Measurements from ENCODE around the gene EI24. TPM values are rescaled to one million over a fixed set of nuclear protein-coding genes. Genes with fewer than 3 reads are reported as not detected.

EI24 gene
- polyA plus RNA-seq, 3 donors = 17.2 to 46.9 (median 44.7) TPM

DNA sequence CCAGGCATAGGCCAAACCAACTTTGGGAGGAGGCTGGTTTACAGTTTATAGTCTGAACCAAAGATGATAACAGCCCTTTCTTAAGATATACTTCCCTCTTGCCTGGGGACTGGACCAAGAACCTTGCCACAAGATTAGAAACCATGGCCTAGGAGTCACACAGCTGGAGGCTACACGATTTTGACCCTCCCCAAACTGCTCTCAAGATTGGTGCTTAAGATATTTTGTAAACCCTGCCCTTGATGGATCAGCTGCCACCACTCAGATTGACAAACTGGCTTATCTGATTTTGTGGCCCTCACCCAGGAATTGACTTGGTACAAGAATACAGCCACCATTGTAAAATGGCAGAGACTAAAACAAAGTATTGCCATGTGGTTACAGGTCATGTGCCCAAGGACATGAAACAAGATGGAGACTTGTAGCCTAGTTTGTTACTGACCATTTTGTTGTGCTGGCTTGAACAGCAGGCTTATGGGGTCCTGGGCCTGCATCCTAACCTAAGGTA lies 17.4 kb upstream of the EI24 start:
- H3K9ac ChIP-seq (ENCODE audit: insufficient read depth, low read length, poor library complexity, severe bottlenecking) = no peak overlapping the region
- Mint-ChIP-seq H3K27ac (no peak overlapping the region), H3K4me3 (no peak overlapping the region), H3K9me3 (peaks cover 32 to 64% (median 59%) of the 10 kb centered on the region in 7 donors), H3K36me3 (no peaks in the 10 kb centered on the region), H3K27me3 (ENCODE audit: low read depth in 3 of 3) (peaks cover 0 to 3% (median 2%) of the 10 kb centered on the region in 3 donors), H3K4me1 (no peaks in the 10 kb centered on the region)
- intact Hi-C loops (cut with micrococcal nuclease) = no loop called here
- no peak overlapping the region for H2AFZ ChIP-seq (ENCODE audit: insufficient read depth, low read depth, low read length, poor library complexity, severe bottlenecking)
- H3K36me3 ChIP-seq (replicated peaks in 1 of 2; ENCODE audit: control insufficient read depth in 1 of 2, insufficient read depth in 2 of 2, low read length in 2 of 2) = no peaks in the 10 kb centered on the region
- no CpG with 5 or more reads among the region's 1 CpG for WGBS (ENCODE audit: insufficient coverage)
- peaks cover 47 to 58% of the 10 kb centered on the region in 2 donors for H3K9me3 ChIP-seq (replicated peaks in 1 of 2; ENCODE audit: control insufficient read depth in 1 of 2, insufficient read depth in 1 of 2, low read length in 2 of 2)
- H3K79me2 ChIP-seq (ENCODE audit: insufficient read depth, low read length) = no peaks in the 10 kb centered on the region
- no peak overlapping the region for H3K4me2 ChIP-seq (replicated peaks; ENCODE audit: extremely low read depth, low read length, poor library complexity, severe bottlenecking)
- no peaks in the 10 kb centered on the region for H3K27me3 ChIP-seq (ENCODE audit: control insufficient read depth in 2 of 2, insufficient read depth in 2 of 2, low read length in 2 of 2)
- DNase-seq = no peak
- TF ChIP-seq, protein P1, sequence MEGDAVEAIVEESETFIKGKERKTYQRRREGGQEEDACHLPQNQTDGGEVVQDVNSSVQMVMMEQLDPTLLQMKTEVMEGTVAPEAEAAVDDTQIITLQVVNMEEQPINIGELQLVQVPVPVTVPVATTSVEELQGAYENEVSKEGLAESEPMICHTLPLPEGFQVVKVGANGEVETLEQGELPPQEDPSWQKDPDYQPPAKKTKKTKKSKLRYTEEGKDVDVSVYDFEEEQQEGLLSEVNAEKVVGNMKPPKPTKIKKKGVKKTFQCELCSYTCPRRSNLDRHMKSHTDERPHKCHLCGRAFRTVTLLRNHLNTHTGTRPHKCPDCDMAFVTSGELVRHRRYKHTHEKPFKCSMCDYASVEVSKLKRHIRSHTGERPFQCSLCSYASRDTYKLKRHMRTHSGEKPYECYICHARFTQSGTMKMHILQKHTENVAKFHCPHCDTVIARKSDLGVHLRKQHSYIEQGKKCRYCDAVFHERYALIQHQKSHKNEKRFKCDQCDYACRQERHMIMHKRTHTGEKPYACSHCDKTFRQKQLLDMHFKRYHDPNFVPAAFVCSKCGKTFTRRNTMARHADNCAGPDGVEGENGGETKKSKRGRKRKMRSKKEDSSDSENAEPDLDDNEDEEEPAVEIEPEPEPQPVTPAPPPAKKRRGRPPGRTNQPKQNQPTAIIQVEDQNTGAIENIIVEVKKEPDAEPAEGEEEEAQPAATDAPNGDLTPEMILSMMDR (IDR thresholded peaks at IDR 0.05) = no peak
- no peaks in the 10 kb centered on the region for H4K20me1 ChIP-seq (ENCODE audit: insufficient read depth, low read length)
- H3K4me1 ChIP-seq (ENCODE audit: control insufficient read depth in 1 of 2, insufficient read depth in 2 of 2, low read length in 2 of 2) = no peaks in the 10 kb centered on the region
- no peak overlapping the region for H3K27ac ChIP-seq (ENCODE audit: low read depth in 1 of 2, low read length in 2 of 2)
- no peak overlapping the region for H3K4me3 ChIP-seq (replicated peaks in 1 of 3; ENCODE audit: low read depth in 2 of 3, low read length in 3 of 3)

DNA sequence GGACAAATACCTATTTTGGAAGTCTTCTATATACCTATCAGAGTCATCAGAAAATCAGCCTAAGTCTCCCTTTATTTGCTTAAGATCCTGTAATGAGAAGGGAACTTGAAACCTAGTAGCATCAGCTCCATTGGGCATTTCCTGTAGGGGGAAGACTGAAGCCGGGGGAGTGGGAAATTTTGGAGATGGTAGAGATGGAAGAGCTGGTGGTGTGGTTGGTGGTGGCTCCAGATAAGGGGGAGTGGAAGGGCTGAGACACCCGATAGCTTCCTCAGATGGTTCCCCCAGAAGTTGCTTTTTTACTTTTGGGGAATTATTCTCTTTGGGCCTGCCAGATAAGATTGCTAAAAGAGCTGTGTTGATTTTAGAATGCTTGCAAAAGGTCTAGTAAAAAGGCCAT lies 16.4 kb upstream of the EI24 start:
- H3K27ac ChIP-seq (ENCODE audit: low read depth in 1 of 2, low read length in 2 of 2) = no peak overlapping the region
- H3K4me1 Mint-ChIP-seq = no peaks in the 10 kb centered on the region
- no peaks in the 10 kb centered on the region for H3K36me3 Mint-ChIP-seq
- DNase-seq = no peak
- intact Hi-C loops (cut with micrococcal nuclease) = no loop called here
- no peak overlapping the region for H3K27ac Mint-ChIP-seq
- no peaks in the 10 kb centered on the region for H3K27me3 ChIP-seq (ENCODE audit: control insufficient read depth in 2 of 2, insufficient read depth in 2 of 2, low read length in 2 of 2)
- H2AFZ ChIP-seq (ENCODE audit: insufficient read depth, low read depth, low read length, poor library complexity, severe bottlenecking) = no peak overlapping the region
- H3K27me3 Mint-ChIP-seq (ENCODE audit: low read depth in 3 of 3) = peaks cover 2 to 3% (median 2%) of the 10 kb centered on the region in 3 donors
- H3K9me3 Mint-ChIP-seq = peaks cover 35 to 70% (median 63%) of the 10 kb centered on the region in 7 donors
- 100% methylated on average over 1 of the region's 2 CpGs for WGBS (ENCODE audit: insufficient coverage)
- peaks cover 47 to 58% of the 10 kb centered on the region in 2 donors for H3K9me3 ChIP-seq (replicated peaks in 1 of 2; ENCODE audit: control insufficient read depth in 1 of 2, insufficient read depth in 1 of 2, low read length in 2 of 2)
- H3K36me3 ChIP-seq (replicated peaks in 1 of 2; ENCODE audit: control insufficient read depth in 1 of 2, insufficient read depth in 2 of 2, low read length in 2 of 2) = no peaks in the 10 kb centered on the region
- no peak overlapping the region for H3K4me3 Mint-ChIP-seq
- H3K4me3 ChIP-seq (replicated peaks in 1 of 3; ENCODE audit: low read depth in 2 of 3, low read length in 3 of 3) = no peak overlapping the region
- TF ChIP-seq, protein P1 (IDR thresholded peaks at IDR 0.05) = no peak
- H3K4me1 ChIP-seq (ENCODE audit: control insufficient read depth in 1 of 2, insufficient read depth in 2 of 2, low read length in 2 of 2) = no peaks in the 10 kb centered on the region
- H3K9ac ChIP-seq (ENCODE audit: insufficient read depth, low read length, poor library complexity, severe bottlenecking) = no peak overlapping the region
- H3K4me2 ChIP-seq (replicated peaks; ENCODE audit: extremely low read depth, low read length, poor library complexity, severe bottlenecking) = no peak overlapping the region
- H4K20me1 ChIP-seq (ENCODE audit: insufficient read depth, low read length) = no peaks in the 10 kb centered on the region
- H3K79me2 ChIP-seq (ENCODE audit: insufficient read depth, low read length) = no peaks in the 10 kb centered on the region

All from CD14-positive monocyte (primary cell).